Measurements from ENCODE around the gene OR7A10.
"Not testable (repeated sequence)": the region's sequence is repeated elsewhere in the genome, so short reads cannot be mapped to it uniquely, and the experiment has no call there.

The OR7A10 gene

DNA sequence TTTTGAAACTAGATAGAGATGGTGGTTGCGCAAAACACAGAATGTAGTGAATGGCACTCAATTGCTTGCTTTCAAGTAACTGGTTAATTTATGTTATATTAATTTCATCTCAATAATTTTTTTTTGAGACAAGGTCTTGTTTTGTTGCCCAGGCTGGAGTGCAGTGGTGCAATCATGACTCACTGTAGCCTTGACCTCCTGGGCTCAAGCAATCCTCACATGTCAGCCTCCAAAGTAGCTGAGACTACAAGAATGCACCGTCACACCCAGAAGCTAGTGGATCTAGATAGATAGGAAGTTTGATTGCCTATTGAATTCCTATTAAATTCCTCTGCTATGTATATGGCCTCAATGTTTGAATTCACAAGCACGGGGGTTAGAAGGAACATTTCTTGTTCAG lies 44.0 kb downstream of the OR7A10 start:
- intact Hi-C loops (cut with DNase I), result no loop called here
- DNase-seq, result no peak

DNA sequence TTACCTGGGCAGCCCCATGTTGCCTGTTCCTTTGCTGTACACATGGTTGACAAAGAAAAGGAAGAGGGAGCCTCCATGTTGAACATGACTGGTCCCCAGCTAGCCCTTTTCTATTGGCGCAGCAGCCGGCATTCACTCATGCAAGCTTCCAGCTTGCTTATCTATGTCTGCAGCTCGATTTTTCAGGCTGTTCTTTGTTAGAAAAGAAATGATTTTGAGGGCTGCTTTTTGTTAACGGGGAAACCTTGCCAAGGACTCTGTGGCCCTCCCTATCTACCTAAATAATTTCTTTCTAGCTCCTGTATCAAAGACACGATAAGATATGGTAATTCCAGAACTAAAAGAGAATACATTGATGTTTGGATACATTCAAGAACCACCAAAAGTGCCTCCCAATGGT lies 50.0 kb downstream of the OR7A10 start:
- intact Hi-C loops (cut with DNase I), result no loop called here
- DNase-seq, result no peak

DNA sequence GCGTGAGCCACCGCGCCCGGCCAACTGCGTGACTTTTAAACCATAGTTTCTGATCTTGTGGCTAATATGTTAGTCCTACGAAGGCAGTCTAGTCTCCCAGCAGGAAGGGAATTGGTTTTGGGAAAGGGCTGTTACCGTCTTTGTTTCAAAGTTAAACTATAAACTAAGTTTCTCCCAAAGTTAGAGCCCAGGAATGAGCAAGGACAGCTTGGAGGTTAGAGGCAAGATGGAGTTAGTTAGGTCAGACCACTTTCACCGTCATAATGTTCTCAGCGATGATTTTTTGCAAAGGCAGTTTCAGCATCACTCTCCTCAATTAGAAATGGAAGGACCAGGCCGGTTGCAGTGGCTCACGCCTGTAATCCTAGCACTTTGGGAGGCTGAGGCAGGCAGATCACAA lies 52.7 kb downstream of the OR7A10 start:
- intact Hi-C loops (cut with DNase I), result no loop called here
- no peak for DNase-seq

DNA sequence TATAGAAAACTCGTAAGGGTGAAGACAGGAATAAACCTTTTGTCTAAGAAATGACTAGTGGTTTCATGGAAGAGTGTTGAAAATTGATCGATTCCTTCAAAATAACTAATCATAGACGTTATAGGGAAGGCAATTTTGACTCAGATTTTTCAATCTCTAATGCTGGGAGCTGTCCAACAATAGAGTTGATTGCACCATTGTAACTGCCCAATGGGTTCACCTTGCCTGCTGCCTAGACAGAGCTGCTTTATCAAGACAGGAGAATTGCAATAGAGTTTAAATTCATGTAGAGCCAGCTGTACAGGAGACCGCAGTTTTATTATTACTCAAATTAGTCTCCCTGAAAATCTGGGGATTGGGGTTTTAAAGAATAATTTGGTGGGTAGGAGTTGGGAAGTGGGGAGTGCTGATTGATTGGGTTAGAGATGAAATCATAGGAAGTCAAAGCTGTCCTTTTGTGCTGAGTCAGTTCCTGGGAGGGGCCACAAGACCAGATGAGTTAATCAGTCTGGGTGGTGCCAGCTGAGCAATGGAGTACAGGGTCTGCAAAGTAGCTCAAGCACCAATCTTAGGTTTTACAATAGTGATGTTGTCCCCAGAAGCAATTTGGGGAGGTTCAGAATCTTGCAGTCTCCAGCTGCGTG lies 53.5 kb downstream of the OR7A10 start:
- intact Hi-C loops (cut with DNase I), result no loop called here
- DNase-seq, result no peak

DNA sequence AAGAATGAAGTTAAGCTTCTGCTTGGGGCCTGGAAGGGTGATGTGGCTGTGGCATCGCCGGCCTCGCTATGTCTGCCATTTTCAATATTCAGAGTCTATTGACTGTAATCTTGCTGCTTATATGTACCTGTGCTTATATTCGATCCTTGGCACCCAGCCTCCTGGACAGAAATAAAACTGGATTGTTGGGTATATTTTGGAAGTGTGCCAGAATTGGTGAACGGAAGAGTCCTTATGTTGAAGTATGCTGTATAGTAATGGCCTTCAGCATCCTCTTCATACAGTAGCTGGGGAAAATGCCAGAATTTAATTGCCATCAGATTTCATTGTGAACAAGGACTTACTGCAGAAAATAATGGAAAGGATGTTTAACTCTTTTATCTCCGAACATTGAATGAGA lies 56.5 kb downstream of the OR7A10 start:
- intact Hi-C loops (cut with DNase I); DNase-seq: not testable (repeated sequence)
